Measurements from ENCODE around the gene GNAZ.

DNA sequence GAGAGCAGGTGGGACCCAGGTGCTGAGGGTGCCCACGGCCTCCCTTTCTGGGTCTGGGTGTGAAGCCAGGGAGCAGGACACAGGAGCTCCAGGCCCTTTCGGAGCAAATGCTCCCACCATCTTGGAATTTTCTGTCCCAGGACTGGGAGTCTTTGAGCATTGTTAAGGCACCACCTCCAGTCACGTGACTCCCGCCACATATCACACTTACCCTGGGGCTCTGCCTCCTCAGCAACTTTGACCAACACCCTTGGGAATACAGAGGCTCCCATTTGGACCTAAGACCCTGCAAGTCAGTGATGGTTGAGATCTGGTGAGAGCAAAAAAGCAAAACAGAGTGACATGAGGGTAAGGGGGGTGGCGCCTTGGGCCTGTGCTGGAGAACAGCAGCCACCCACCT lies 35.6 kb downstream of the GNAZ start:
- TF ChIP-seq, protein P1, sequence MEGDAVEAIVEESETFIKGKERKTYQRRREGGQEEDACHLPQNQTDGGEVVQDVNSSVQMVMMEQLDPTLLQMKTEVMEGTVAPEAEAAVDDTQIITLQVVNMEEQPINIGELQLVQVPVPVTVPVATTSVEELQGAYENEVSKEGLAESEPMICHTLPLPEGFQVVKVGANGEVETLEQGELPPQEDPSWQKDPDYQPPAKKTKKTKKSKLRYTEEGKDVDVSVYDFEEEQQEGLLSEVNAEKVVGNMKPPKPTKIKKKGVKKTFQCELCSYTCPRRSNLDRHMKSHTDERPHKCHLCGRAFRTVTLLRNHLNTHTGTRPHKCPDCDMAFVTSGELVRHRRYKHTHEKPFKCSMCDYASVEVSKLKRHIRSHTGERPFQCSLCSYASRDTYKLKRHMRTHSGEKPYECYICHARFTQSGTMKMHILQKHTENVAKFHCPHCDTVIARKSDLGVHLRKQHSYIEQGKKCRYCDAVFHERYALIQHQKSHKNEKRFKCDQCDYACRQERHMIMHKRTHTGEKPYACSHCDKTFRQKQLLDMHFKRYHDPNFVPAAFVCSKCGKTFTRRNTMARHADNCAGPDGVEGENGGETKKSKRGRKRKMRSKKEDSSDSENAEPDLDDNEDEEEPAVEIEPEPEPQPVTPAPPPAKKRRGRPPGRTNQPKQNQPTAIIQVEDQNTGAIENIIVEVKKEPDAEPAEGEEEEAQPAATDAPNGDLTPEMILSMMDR (IDR thresholded peaks at IDR 0.05): no peak
- TF ChIP-seq POLR2A (IDR thresholded peaks at IDR 0.05): no peak

All from testis (tissue), 2 donors.